K562 (cell line): ENCODE measurements around the gene ERGIC1. TPM values are rescaled to one million over a fixed set of nuclear protein-coding genes. Genes with fewer than 3 reads are reported as not detected.
A peak's percentile ranks its signal among the peaks of the same experiment; 100 is the strongest.

ENCODE experiments used
- ADNP ChIP-seq: fragments of 200-800 bp; sonication (Bioruptor generic); IDR thresholded peaks from 2 replicates; pipeline ENCODE4 v1.6.1; 2016; ENCODE audit warnings: missing genetic modification characterization, missing compliant biosample characterization
- ARHGAP35 ChIP-seq: fragments of 450-650 bp; IDR thresholded peaks from 2 replicates; pipeline ENCODE4 v1.6.1; 2018; ENCODE audit not compliant: partially characterized antibody
- CHD2 ChIP-seq: IDR thresholded peaks from 2 replicates; pipeline ENCODE4 v1.6.1; 2011; ENCODE audit warnings: low read depth, low read length
- CTBP1 ChIP-seq: fragments of 450-650 bp; IDR thresholded peaks from 2 replicates; pipeline ENCODE4 v1.6.1; 2016; ENCODE audit warnings: borderline replicate concordance
- E2F1 ChIP-seq: sonication (generic); formaldehyde crosslinking; IDR thresholded peaks from 2 replicates; pipeline ENCODE4 v1.8.1; 2023; ENCODE audit warnings: mild to moderate bottlenecking, missing genetic modification reagents, moderate library complexity
- E2F4 ChIP-seq: sonication (generic); formaldehyde crosslinking; IDR thresholded peaks from 2 replicates; pipeline ENCODE4 v1.8.0; 2022; ENCODE audit warnings: mild to moderate bottlenecking, low read depth, missing genetic modification reagents
- E4F1 ChIP-seq: fragments of 250-450 bp; sonication (Bioruptor Pico); IDR thresholded peaks from 2 replicates; pipeline ENCODE4 v1.5.0; 2021; ENCODE audit warnings: mild to moderate bottlenecking, borderline replicate concordance
- ELF2 ChIP-seq: fragments of 250-450 bp; sonication (Bioruptor Pico); IDR thresholded peaks from 2 replicates; pipeline ENCODE4 v1.5.0; 2021; ENCODE audit warnings: mild to moderate bottlenecking
- HMGXB4 ChIP-seq: sonication (generic); formaldehyde crosslinking; IDR thresholded peaks from 2 replicates; pipeline ENCODE4 v1.8.1; 2023; ENCODE audit warnings: mild to moderate bottlenecking, missing genetic modification reagents
- MEF2A ChIP-seq: IDR thresholded peaks from 2 replicates; pipeline ENCODE4 v1.6.1; 2011; ENCODE audit warnings: low read depth, mild to moderate bottlenecking, low read length, moderate library complexity; ENCODE audit not compliant: control insufficient read depth
- MLX ChIP-seq, 2 experiments: fragments of 450-650 bp in 1 of 2; sonication (generic) in 1 of 2; formaldehyde crosslinking; conservative IDR thresholded peaks; 2 replicates each; pipeline versions ENCODE4 v1.4.0 to v1.8.1; 2020 to 2022; ENCODE audit warnings: mild to moderate bottlenecking in 1 of 2, missing genetic modification reagents in 1 of 2
- PTBP1 ChIP-seq: fragments of 200-400 bp; formaldehyde crosslinking; IDR thresholded peaks from 2 replicates; pipeline ENCODE4 v1.6.1; 2017; ENCODE audit warnings: low read depth, low read length
- TEAD2 ChIP-seq: fragments of 450-650 bp; IDR thresholded peaks from 2 replicates; pipeline ENCODE4 v1.6.1; 2016; ENCODE audit warnings: missing genetic modification characterization, control low read depth, missing compliant biosample characterization
- ZBTB33 ChIP-seq: sonication (generic); formaldehyde crosslinking; IDR thresholded peaks from 2 replicates; pipeline ENCODE4 v1.8.1; 2023; ENCODE audit warnings: mild to moderate bottlenecking, missing genetic modification reagents
- ZNF224 ChIP-seq: sonication (generic); formaldehyde crosslinking; IDR thresholded peaks from 2 replicates; pipeline ENCODE4 v1.8.0; 2022; ENCODE audit warnings: mild to moderate bottlenecking, missing genetic modification reagents
- ZNF3 ChIP-seq: fragments of 250-450 bp; sonication (Bioruptor Pico); IDR thresholded peaks from 2 replicates; pipeline ENCODE4 v1.5.0; 2021; ENCODE audit warnings: mild to moderate bottlenecking, moderate library complexity
- ZNF436 ChIP-seq: fragments of 250-450, 450-650 bp; sonication (Bioruptor Pico); formaldehyde crosslinking; IDR thresholded peaks from 2 replicates; pipeline ENCODE4 v1.7.0; 2020; ENCODE audit warnings: mild to moderate bottlenecking
- ZNF76 ChIP-seq: fragments of 250-450 bp; sonication (Bioruptor Pico); IDR thresholded peaks from 2 replicates; pipeline ENCODE4 v1.4.0; 2020; ENCODE audit warnings: mild to moderate bottlenecking, moderate library complexity, borderline replicate concordance
- polyA plus RNA-seq, 8 experiments: library from polyadenylated mRNA; depleted of rRNA in 4 of 8; stranded (reverse) in 5 of 8; unstranded in 3 of 8; fragments of >200 nt; fragmentation: Nextera tagmentation in 2 of 8; fragmentation: Illumina TruSeq in 1 of 8; extraction: Ambion mirVana in 2 of 8; extraction: Trizol in 1 of 8; gene quantifications; 2 replicates each; pipeline versions ENCODE4 v1.2.1 to v1.2.3, GENCODE V29; 2011 to 2014; ENCODE audit warnings: inconsistent platforms in 1 of 8, missing spikeins in 1 of 8
- total RNA-seq, 7 experiments: library from RNA; depleted of rRNA in 6 of 7; stranded (reverse); fragments of >200 nt in 6 of 7; fragmentation: Illumina TruSeq in 2 of 7; extraction: Trizol in 2 of 7; gene quantifications; 2 replicates each; pipeline versions ENCODE4 v1.2.1 to v1.2.3, GENCODE V29; 2011 to 2021; ENCODE audit warnings: low replicate concordance in 1 of 7

ERGIC1 gene
- total and polyA plus RNA-seq, 9 of the 15 experiments (the other 6 are each of a cell fraction or from before 2014, with no cell fraction given) = 5.5 to 68.4 (median 36.4) TPM

- TF ChIP-seq ZBTB33 = no peak
- no peak for TF ChIP-seq ZNF436
- TF ChIP-seq ADNP (tag) = no peak
- no peak for TF ChIP-seq ZNF76 (CRISPR knock-in tag)
- no peak for TF ChIP-seq E4F1 (CRISPR knock-in tag)
- no peak for TF ChIP-seq PTBP1
- TF ChIP-seq ELF2 = no peak
- peak; percentile 97 for TF ChIP-seq MEF2A
- TF ChIP-seq HMGXB4 (CRISPR knock-in tag) = no peak
- TF ChIP-seq ARHGAP35 = no peak
- TF ChIP-seq CHD2 = no peak
- TF ChIP-seq ZNF224 (CRISPR knock-in tag) = no peak
- no peak for TF ChIP-seq ZNF3 (CRISPR knock-in tag)
- TF ChIP-seq CTBP1 = peak; percentile 78; the same call in 1 of the 2 replicates
- no peak for TF ChIP-seq E2F4 (CRISPR knock-in tag)
- no peak for TF ChIP-seq E2F1 (CRISPR knock-in tag)
- TF ChIP-seq TEAD2 (tag) = no peak
- no peak for TF ChIP-seq MLX (CRISPR knock-in tag; conservative IDR thresholded peaks at IDR 0.05)
Observed at GRCh38 chr5:172901012-172901780, 67.1 kb downstream of the ERGIC1 start (continued).
